MCF 10A (cell line): Measurements from ENCODE around the gene AKIRIN1. TPM values are rescaled to one million over a fixed set of nuclear protein-coding genes. Genes with fewer than 3 reads are reported as not detected.

Source experiments
- total RNA-seq: library from RNA; stranded (reverse); gene quantifications from 2 replicates; pipeline ENCODE4 v1.2.3, GENCODE V29; 2022

The AKIRIN1 gene
- total RNA-seq, 1 experiment from 2014 or later = 59.0 TPM

Other genes with a start within 250 kb of the AKIRIN1 start
- gene RRAGC, start 131.5 kb upstream of the AKIRIN1 start, total RNA-seq = 23.3 and 40.6 TPM in 2 replicates
- 16.1 and 18.9 TPM in 2 replicates for gene MYCBP, start 117.9 kb upstream of the AKIRIN1 start, total RNA-seq
- gene GJA9, start 109.7 kb upstream of the AKIRIN1 start, total RNA-seq = not detected in 2 replicates
- 0.30 and 0.52 TPM in 2 replicates for gene RHBDL2, start 49.4 kb upstream of the AKIRIN1 start, total RNA-seq
- 224 and 233 TPM in 2 replicates for gene NDUFS5, start 35.1 kb downstream of the AKIRIN1 start, total RNA-seq
- 188 and 197 TPM in 2 replicates for gene MACF1, start 213.4 kb downstream of the AKIRIN1 start, total RNA-seq